Stomach (tissue), 9 donors: ENCODE results near the gene RPAP3. TPM values are rescaled to one million over a fixed set of nuclear protein-coding genes. Genes with fewer than 3 reads are reported as not detected.

ENCODE experiments used
- DNase-seq, 2 donors: peaks; one replicate each; pipeline versions ENCODE4 v3.0.0 to v3.0.0-alpha.2; 2013 to 2019
- H3K27ac ChIP-seq, 5 donors: fragments of 200-600 bp in 4 of 5; sonication (generic) in 4 of 5; one replicate each; pipeline ENCODE4 v1.5.1; 2013 to 2019; ENCODE audit warnings: mild to moderate bottlenecking in 1 of 5, moderate library complexity in 1 of 5
- H3K27me3 ChIP-seq, 3 donors: fragments of 200-600 bp; sonication (generic); one replicate each; pipeline ENCODE4 v1.5.1; 2017 to 2019; ENCODE audit warnings: mixed run types in 1 of 3
- H3K36me3 ChIP-seq, 4 donors: fragments of 200-600 bp; sonication (generic); 1 replicate in 3 of 4; 2 replicates in 1 of 4; pipeline ENCODE4 v1.5.1; 2016 to 2019
- H3K4me1 ChIP-seq, 4 donors: fragments of 200-600 bp; sonication (generic); one replicate each; pipeline ENCODE4 v1.5.1; 2016 to 2019
- H3K4me3 ChIP-seq, 4 donors: fragments of 200-600 bp; sonication (generic) in 3 of 4; one replicate each; pipeline ENCODE4 v1.5.1; 2016 to 2019; ENCODE audit warnings: mild to moderate bottlenecking in 1 of 4
- H3K9me3 ChIP-seq, 4 donors: fragments of 200-600 bp; sonication (generic); one replicate each; pipeline ENCODE4 v1.5.1; 2016 to 2019
- CTCF ChIP-seq, 7 experiments: fragments of 450-650 bp in 4 of 7; fragments of 200-600 bp in 3 of 7; sonication (generic) in 3 of 7; IDR thresholded peaks; one replicate each; pipeline ENCODE4 v1.5.1; 2016 to 2019; ENCODE audit warnings: antibody characterized with exemption in 7 of 7, control low read depth in 2 of 7, mild to moderate bottlenecking in 1 of 7
- EP300 ChIP-seq: sonication (generic); formaldehyde crosslinking; IDR thresholded peaks from one replicate; pipeline ENCODE4 v1.6.1; 2017; ENCODE audit warnings: antibody characterized with exemption
- POLR2A ChIP-seq, 4 donors: fragments of 450-650 bp; IDR thresholded peaks; one replicate each; pipeline ENCODE4 v1.6.1; 2016; ENCODE audit warnings: antibody characterized with exemption in 4 of 4, control low read depth in 2 of 4, mild to moderate bottlenecking in 1 of 4, moderate library complexity in 1 of 4
- POLR2AphosphoS5 ChIP-seq, 3 donors: sonication (generic); formaldehyde crosslinking; IDR thresholded peaks; one replicate each; pipeline ENCODE4 v1.6.1; 2016; ENCODE audit warnings: antibody characterized with exemption in 3 of 3
- WGBS, 5 donors: extraction: QIAGEN DNeasy Blood & Tissue Kit in 3 of 5; methylation state at CpG; one replicate each; pipeline versions ENCODE4 v1.1.5 to v1.1.7; 2013 to 2018; 5-methylcytosine and 5-hydroxymethylcytosine counted together
- intact Hi-C: fragments of 100-400 bp; cut with DNase I; formaldehyde crosslinking; loops from one replicate; pipeline ENCODE4 v1.15.1; 2023; ENCODE audit warnings: low total_unique reads
- polyA plus RNA-seq, 3 donors: library from polyadenylated mRNA; stranded (reverse); fragments of 200-250 nt; gene quantifications; one replicate each; pipeline ENCODE4 v1.2.3, GENCODE V29; 2013
- total RNA-seq, 5 donors: library from RNA; depleted of rRNA; stranded (reverse); fragments of >200 nt; gene quantifications; one replicate each; pipeline versions ENCODE4 v1.1.0 to v1.2.3, GENCODE V29; 2014 to 2016
- donor health status: healthy with polysubstance abuse.
- donor health status: Bipolar disorder and iron deficiency.
- donor health status: healthy.

The RPAP3 gene
- total and polyA plus RNA-seq, 8 donors = 3.5 to 47.4 (median 11.5) TPM

DNA sequence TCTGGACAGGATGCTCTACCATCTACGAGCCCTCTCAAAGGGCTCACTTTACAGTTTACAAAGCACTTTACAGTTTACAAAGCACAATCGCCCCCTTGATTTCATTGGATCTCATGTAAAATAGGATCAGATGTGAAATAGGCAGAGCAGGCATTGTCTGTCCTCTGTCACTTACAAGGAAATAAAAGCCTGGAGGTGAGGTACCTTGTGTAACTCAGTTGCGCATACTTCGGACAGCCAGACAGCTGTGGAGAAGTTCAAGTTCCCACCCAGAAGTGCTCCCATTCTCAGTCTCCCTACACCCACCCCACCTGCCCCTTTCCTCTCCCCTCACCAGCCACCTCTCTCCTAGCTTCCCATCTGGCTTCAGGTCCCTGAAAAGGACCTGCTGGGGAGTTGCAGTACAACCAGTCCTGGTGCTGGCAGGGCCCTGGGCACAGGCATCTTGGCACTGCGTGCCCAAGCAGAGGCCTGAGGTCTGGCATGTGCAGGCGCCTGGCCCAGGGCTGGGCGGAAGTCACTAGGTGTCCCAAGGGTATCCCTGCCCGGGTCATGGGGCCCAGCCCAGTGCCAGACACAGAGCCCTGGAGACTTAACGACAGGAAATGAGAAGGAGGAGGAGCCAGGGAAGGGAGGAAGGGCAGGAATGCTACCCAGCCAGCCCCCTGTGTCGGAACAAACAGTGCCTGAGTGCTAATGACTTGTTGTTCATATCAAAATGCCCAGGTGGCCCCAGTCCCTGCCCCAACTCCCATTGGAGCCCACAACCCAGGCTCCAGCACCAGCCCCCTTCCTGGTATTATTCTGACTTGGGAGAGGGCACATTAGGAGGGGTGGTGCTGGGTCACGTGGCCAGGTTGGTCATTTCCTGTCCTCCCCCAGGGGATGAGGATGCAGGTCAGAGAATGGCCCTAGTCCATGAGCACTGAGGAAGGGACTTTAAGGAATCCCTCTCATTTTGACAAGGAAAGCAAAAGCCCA, 47.5 kb upstream of the RPAP3 start:
- no peaks in the 10 kb centered on the region for H3K27me3 ChIP-seq
- WGBS, 5 donors = 41 to 52% (median 46%) methylated on average over 10 to 11 of the region's 11 CpGs
- H3K4me1 ChIP-seq = peaks cover 54 to 65% (median 63%) of the 10 kb centered on the region in 4 donors
- intact Hi-C loops = no loop called here
- peaks cover 4 to 31% (median 28%) of the 10 kb centered on the region in 4 donors for H3K36me3 ChIP-seq
- peak; percentile 73 to 89 for DNase-seq
- H3K4me3 ChIP-seq = no peak overlapping the region
- peak overlapping the region; percentile 76 to 88 (median 82) for H3K27ac ChIP-seq
- TF ChIP-seq POLR2AphosphoS5 (IDR thresholded peaks at IDR 0.05) (peak in 2 of 3 donors; percentile 10 to 40), CTCF (IDR thresholded peaks at IDR 0.05) (no peak)
- no peaks in the 10 kb centered on the region for H3K9me3 ChIP-seq

DNA sequence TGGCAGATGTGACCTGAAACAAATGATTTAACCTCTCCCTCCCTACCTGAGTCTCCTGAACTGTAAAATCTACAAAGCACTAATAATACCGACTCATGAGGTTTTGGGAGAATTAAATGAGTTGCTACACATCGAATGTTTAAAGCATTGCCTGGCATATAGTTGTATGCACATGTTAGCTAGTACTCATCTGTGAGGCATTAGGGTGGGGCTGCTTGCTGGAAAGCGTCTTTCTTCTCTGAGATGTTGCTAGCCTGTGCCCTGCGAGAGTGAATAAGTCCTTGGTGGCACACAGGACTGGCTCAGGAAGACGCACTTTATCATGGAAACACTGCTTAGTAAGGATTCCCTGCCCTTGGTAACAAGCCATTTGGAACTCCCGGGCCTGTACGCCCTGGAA, 46.7 kb upstream of the RPAP3 start:
- DNase-seq = no peak
- H3K27ac ChIP-seq = peak overlapping the region; percentile 5 to 88 (median 77)
- TF ChIP-seq POLR2A (IDR thresholded peaks at IDR 0.05) (no peak), EP300 (no peak), POLR2AphosphoS5 (IDR thresholded peaks at IDR 0.05) (no peak), CTCF (IDR thresholded peaks at IDR 0.05) (no peak)
- peaks cover 46 to 58% (median 56%) of the 10 kb centered on the region in 4 donors for H3K4me1 ChIP-seq
- no peaks in the 10 kb centered on the region for H3K9me3 ChIP-seq
- intact Hi-C loops = no loop called here
- peaks cover 4 to 38% (median 36%) of the 10 kb centered on the region in 4 donors for H3K36me3 ChIP-seq
- no peaks in the 10 kb centered on the region for H3K27me3 ChIP-seq
- no peak overlapping the region for H3K4me3 ChIP-seq
- 59 to 71% (median 64%) methylated on average over 5 to 7 of the region's 7 CpGs for WGBS, 5 donors

GRCh38 chr12:47752121-47752520, 46.3 kb upstream of the RPAP3 start:
- H3K9me3 ChIP-seq = no peaks in the 10 kb centered on the region
- peaks cover 44 to 54% (median 52%) of the 10 kb centered on the region in 4 donors for H3K4me1 ChIP-seq
- no peak for DNase-seq
- TF ChIP-seq EP300 (no peak), POLR2AphosphoS5 (IDR thresholded peaks at IDR 0.05) (no peak), CTCF (IDR thresholded peaks at IDR 0.05) (no peak), POLR2A (IDR thresholded peaks at IDR 0.05) (no peak)
- peaks cover 4 to 43% (median 40%) of the 10 kb centered on the region in 4 donors for H3K36me3 ChIP-seq
- no peak overlapping the region for H3K4me3 ChIP-seq
- no peaks in the 10 kb centered on the region for H3K27me3 ChIP-seq
- WGBS, 5 donors = 68 to 92% (median 74%) methylated on average over 4 of the region's 4 CpGs
- peak overlapping the region in 4 of 5 donors; percentile 76 to 88 (median 82) for H3K27ac ChIP-seq
- intact Hi-C loops = no loop called here

- no peaks in the 10 kb centered on the region for H3K27me3 ChIP-seq
- H3K9me3 ChIP-seq = no peaks in the 10 kb centered on the region
- no peak overlapping the region for H3K4me3 ChIP-seq
- no peak for DNase-seq
- peaks cover 44 to 49% (median 48%) of the 10 kb centered on the region in 4 donors for H3K4me1 ChIP-seq
- 81 to 89% (median 89%) methylated on average over 8 to 9 of the region's 9 CpGs for WGBS, 5 donors
- intact Hi-C loops = no loop called here
- TF ChIP-seq CTCF (IDR thresholded peaks at IDR 0.05) = no peak
- TF ChIP-seq EP300 = no peak
- TF ChIP-seq POLR2A (IDR thresholded peaks at IDR 0.05) = no peak
- no peak for TF ChIP-seq POLR2AphosphoS5 (IDR thresholded peaks at IDR 0.05)
- no peak overlapping the region for H3K27ac ChIP-seq
- peaks cover 4 to 48% (median 45%) of the 10 kb centered on the region in 4 donors for H3K36me3 ChIP-seq
Observed at GRCh38 chr12:47751561-47751960, 45.7 kb upstream of the RPAP3 start.
